HepG2 (cell line): ENCODE data around the gene TGIF1. TPM values are rescaled to one million over a fixed set of nuclear protein-coding genes. Genes with fewer than 3 reads are reported as not detected.

Source experiments
- CC2D1A ChIP-seq: sonication (generic); formaldehyde crosslinking; IDR thresholded peaks from 2 replicates; pipeline ENCODE4 v1.8.1; 2023; ENCODE audit warnings: mild to moderate bottlenecking, missing genetic modification reagents
- DMAP1 ChIP-seq: IDR thresholded peaks from 2 replicates; pipeline ENCODE4 v1.6.1; 2016
- ETV5 ChIP-seq: IDR thresholded peaks from 2 replicates; pipeline ENCODE4 v1.6.1; 2018; ENCODE audit warnings: missing biosample characterization, missing genetic modification reagents, inconsistent platforms, borderline replicate concordance
- FOXP4 ChIP-seq: sonication (generic); formaldehyde crosslinking; IDR thresholded peaks from 2 replicates; pipeline ENCODE4 v1.4.0; 2020; ENCODE audit warnings: missing genetic modification reagents
- IRF2 ChIP-seq: IDR thresholded peaks from 2 replicates; pipeline ENCODE4 v1.6.1; 2018; ENCODE audit warnings: missing genetic modification reagents, missing compliant biosample characterization
- MAX ChIP-seq: IDR thresholded peaks from 2 replicates; pipeline ENCODE4 v1.6.1; 2012; ENCODE audit warnings: inconsistent platforms
- NFKB2 ChIP-seq: sonication (generic); formaldehyde crosslinking; IDR thresholded peaks from 2 replicates; pipeline ENCODE4 v1.4.0; 2020; ENCODE audit warnings: missing genetic modification reagents, borderline replicate concordance
- RBFOX2 ChIP-seq: fragments of 200-400 bp; formaldehyde crosslinking; IDR thresholded peaks from 2 replicates; pipeline ENCODE4 v1.6.1; 2017; ENCODE audit warnings: low read depth, mild to moderate bottlenecking, low read length
- RXRB ChIP-seq: IDR thresholded peaks from 2 replicates; pipeline ENCODE4 v1.6.1; 2016; ENCODE audit warnings: borderline replicate concordance, missing genetic modification reagents, missing compliant biosample characterization
- SNAPC5 ChIP-seq: sonication (generic); formaldehyde crosslinking; IDR thresholded peaks from 2 replicates; pipeline ENCODE4 v1.8.1; 2023; ENCODE audit warnings: mild to moderate bottlenecking, missing genetic modification reagents, borderline replicate concordance
- SP2 ChIP-seq: sonication (generic); formaldehyde crosslinking; IDR thresholded peaks from 2 replicates; pipeline ENCODE4 v1.5.1; 2020; ENCODE audit warnings: mild to moderate bottlenecking, missing genetic modification reagents
- YEATS4 ChIP-seq: sonication (generic); formaldehyde crosslinking; IDR thresholded peaks from 2 replicates; pipeline ENCODE4 v1.4.0; 2020; ENCODE audit warnings: missing genetic modification reagents, borderline replicate concordance
- ZBTB7B ChIP-seq: sonication (generic); formaldehyde crosslinking; IDR thresholded peaks from 2 replicates; pipeline ENCODE4 v1.4.0; 2020; ENCODE audit warnings: missing genetic modification reagents
- ZNF703 ChIP-seq: sonication (generic); formaldehyde crosslinking; IDR thresholded peaks from 2 replicates; pipeline ENCODE4 v1.5.1; 2020; ENCODE audit warnings: missing genetic modification reagents, mild to moderate bottlenecking, moderate library complexity, borderline replicate concordance
- ZNF713 ChIP-seq: sonication (generic); formaldehyde crosslinking; IDR thresholded peaks from 2 replicates; pipeline ENCODE4 v1.4.0; 2020; ENCODE audit warnings: mild to moderate bottlenecking, missing genetic modification reagents
- ZNF746 ChIP-seq: sonication (generic); formaldehyde crosslinking; IDR thresholded peaks from 2 replicates; pipeline ENCODE4 v1.8.0; 2022; ENCODE audit warnings: mild to moderate bottlenecking, missing genetic modification reagents
- ZNF839 ChIP-seq: sonication (generic); formaldehyde crosslinking; IDR thresholded peaks from 2 replicates; pipeline ENCODE4 v1.4.0; 2020; ENCODE audit warnings: missing genetic modification reagents, mild to moderate bottlenecking, borderline replicate concordance
- polyA plus RNA-seq, 8 experiments: library from polyadenylated mRNA; depleted of rRNA in 3 of 8; stranded (reverse) in 7 of 8; unstranded in 1 of 8; fragments of >200 nt; fragmentation: Illumina TruSeq in 4 of 8; extraction: Trizol in 4 of 8; gene quantifications; 2 replicates each; pipeline versions ENCODE4 v1.2.1 to v1.2.3, GENCODE V29; 2011 to 2016; ENCODE audit warnings: low read depth in 4 of 8, missing spikeins in 1 of 8, mixed read lengths in 1 of 8; ENCODE audit not compliant: insufficient read depth in 1 of 8
- total RNA-seq, 5 experiments: library from RNA; depleted of rRNA; stranded (reverse); fragments of >200 nt; fragmentation: Illumina TruSeq; extraction: Trizol; gene quantifications; 2 replicates each; pipeline ENCODE4 v1.2.3, GENCODE V29; 2016; ENCODE audit warnings: low read depth in 1 of 5
- TF ChIP-seq, protein P1 (sequence below): sonication (generic); formaldehyde crosslinking; IDR thresholded peaks from 2 replicates; pipeline ENCODE4 v1.8.0; 2022; ENCODE audit warnings: low read depth, missing genetic modification reagents
- TF ChIP-seq, protein P2 (sequence below): sonication (generic); formaldehyde crosslinking; IDR thresholded peaks from 2 replicates; pipeline ENCODE4 v1.5.1; 2020; ENCODE audit warnings: mild to moderate bottlenecking, missing genetic modification reagents, moderate library complexity
- TF ChIP-seq, protein P3 (sequence below): sonication (generic); formaldehyde crosslinking; IDR thresholded peaks from 2 replicates; pipeline ENCODE4 v1.4.0; 2020; ENCODE audit warnings: mild to moderate bottlenecking, missing genetic modification reagents
- TF ChIP-seq, protein P4 (sequence below): sonication (generic); formaldehyde crosslinking; IDR thresholded peaks from 2 replicates; pipeline ENCODE4 v1.5.1; 2020; ENCODE audit warnings: mild to moderate bottlenecking, missing genetic modification reagents, moderate library complexity

TGIF1 gene
- total and polyA plus RNA-seq, 2 of the 13 experiments (the other 11 are each of a cell fraction or from before 2014, with no cell fraction given), result 50.0 to 76.1 TPM

GRCh38 chr18:3449512-3450011 lies 410 bp upstream of the TGIF1 start (continued):
- TF ChIP-seq ZNF746 (peak; percentile 15; the same call in 1 of the 2 replicates), RXRB (no peak), NFKB2 (CRISPR knock-in tag) (no peak), CC2D1A (CRISPR knock-in tag) (no peak), YEATS4 (CRISPR knock-in tag) (no peak), FOXP4 (no peak), ZNF703 (CRISPR knock-in tag) (0 out of 2 replicates have a peak, but pooled peaks have one; percentile 3), SNAPC5 (no peak), ZNF713 (CRISPR knock-in tag) (no peak), ZNF839 (CRISPR knock-in tag) (no peak), ETV5 (CRISPR knock-in tag) (no peak), SP2 (no peak), DMAP1 (CRISPR knock-in tag) (no peak; the same call in 1 of the 2 replicates), ZBTB7B (CRISPR knock-in tag) (no peak), MAX (no peak), IRF2 (CRISPR knock-in tag) (no peak), RBFOX2 (peak; percentile 74)
- TF ChIP-seq, protein P1, sequence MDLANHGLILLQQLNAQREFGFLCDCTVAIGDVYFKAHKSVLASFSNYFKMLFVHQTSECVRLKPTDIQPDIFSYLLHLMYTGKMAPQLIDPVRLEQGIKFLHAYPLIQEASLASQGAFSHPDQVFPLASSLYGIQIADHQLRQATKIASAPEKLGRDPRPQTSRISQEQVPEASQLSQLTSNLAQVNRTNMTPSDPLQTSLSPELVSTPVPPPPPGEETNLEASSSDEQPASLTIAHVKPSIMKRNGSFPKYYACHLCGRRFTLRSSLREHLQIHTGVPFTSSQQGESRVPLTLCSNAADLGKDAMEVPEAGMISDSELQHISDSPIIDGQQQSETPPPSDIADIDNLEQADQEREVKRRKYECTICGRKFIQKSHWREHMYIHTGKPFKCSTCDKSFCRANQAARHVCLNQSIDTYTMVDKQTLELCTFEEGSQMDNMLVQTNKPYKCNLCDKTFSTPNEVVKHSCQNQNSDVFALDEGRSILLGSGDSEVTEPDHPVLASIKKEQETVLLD, result peak; percentile 34; the same call in 1 of the 2 replicates
- TF ChIP-seq, protein P2, sequence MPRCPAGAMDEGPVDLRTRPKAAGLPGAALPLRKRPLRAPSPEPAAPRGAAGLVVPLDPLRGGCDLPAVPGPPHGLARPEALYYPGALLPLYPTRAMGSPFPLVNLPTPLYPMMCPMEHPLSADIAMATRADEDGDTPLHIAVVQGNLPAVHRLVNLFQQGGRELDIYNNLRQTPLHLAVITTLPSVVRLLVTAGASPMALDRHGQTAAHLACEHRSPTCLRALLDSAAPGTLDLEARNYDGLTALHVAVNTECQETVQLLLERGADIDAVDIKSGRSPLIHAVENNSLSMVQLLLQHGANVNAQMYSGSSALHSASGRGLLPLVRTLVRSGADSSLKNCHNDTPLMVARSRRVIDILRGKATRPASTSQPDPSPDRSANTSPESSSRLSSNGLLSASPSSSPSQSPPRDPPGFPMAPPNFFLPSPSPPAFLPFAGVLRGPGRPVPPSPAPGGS, result no peak
- TF ChIP-seq, protein P3, sequence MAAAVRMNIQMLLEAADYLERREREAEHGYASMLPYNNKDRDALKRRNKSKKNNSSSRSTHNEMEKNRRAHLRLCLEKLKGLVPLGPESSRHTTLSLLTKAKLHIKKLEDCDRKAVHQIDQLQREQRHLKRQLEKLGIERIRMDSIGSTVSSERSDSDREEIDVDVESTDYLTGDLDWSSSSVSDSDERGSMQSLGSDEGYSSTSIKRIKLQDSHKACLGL, result 0 out of 2 replicates have a peak, but pooled peaks have one; percentile 7
- TF ChIP-seq, protein P4, sequence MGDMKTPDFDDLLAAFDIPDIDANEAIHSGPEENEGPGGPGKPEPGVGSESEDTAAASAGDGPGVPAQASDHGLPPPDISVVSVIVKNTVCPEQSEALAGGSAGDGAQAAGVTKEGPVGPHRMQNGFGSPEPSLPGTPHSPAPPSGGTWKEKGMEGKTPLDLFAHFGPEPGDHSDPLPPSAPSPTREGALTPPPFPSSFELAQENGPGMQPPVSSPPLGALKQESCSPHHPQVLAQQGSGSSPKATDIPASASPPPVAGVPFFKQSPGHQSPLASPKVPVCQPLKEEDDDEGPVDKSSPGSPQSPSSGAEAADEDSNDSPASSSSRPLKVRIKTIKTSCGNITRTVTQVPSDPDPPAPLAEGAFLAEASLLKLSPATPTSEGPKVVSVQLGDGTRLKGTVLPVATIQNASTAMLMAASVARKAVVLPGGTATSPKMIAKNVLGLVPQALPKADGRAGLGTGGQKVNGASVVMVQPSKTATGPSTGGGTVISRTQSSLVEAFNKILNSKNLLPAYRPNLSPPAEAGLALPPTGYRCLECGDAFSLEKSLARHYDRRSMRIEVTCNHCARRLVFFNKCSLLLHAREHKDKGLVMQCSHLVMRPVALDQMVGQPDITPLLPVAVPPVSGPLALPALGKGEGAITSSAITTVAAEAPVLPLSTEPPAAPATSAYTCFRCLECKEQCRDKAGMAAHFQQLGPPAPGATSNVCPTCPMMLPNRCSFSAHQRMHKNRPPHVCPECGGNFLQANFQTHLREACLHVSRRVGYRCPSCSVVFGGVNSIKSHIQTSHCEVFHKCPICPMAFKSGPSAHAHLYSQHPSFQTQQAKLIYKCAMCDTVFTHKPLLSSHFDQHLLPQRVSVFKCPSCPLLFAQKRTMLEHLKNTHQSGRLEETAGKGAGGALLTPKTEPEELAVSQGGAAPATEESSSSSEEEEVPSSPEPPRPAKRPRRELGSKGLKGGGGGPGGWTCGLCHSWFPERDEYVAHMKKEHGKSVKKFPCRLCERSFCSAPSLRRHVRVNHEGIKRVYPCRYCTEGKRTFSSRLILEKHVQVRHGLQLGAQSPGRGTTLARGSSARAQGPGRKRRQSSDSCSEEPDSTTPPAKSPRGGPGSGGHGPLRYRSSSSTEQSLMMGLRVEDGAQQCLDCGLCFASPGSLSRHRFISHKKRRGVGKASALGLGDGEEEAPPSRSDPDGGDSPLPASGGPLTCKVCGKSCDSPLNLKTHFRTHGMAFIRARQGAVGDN (CRISPR knock-in tag), result peak; percentile 41
